Activated CD8-positive, alpha-beta memory T cell treated with anti-CD3 and anti-CD28 coated beads, Interleukin-2, amount 50 U/mL, for 24 hours (primary cell): Measurements from ENCODE around the gene UBE2V1.
"Not testable (repeated sequence)": the region's sequence is repeated elsewhere in the genome, so short reads cannot be mapped to it uniquely, and the experiment has no call there.

Experiments used
- DNase-seq: peaks from one replicate; pipeline ENCODE4 v3.0.0-alpha.2; 2020; ENCODE audit errors: extremely low read depth

The UBE2V1 gene

GRCh38 chr20:50137702-50138101 lies 24.8 kb upstream of the UBE2V1 start:
- not testable (repeated sequence) for DNase-seq

- DNase-seq, result no peak
Observed at GRCh38 chr20:50136822-50137599, 24.1 kb upstream of the UBE2V1 start.

GRCh38 chr20:50135157-50135556 lies 22.2 kb upstream of the UBE2V1 start:
- DNase-seq, result not testable (repeated sequence)

- DNase-seq, result no peak
Observed at GRCh38 chr20:50133474-50134217, 20.7 kb upstream of the UBE2V1 start.

- DNase-seq, result no peak
Observed at GRCh38 chr20:50133041-50133440, 20.1 kb upstream of the UBE2V1 start.

GRCh38 chr20:50130995-50131394 lies 18.0 kb upstream of the UBE2V1 start:
- DNase-seq, result no peak

GRCh38 chr20:50130356-50130723 lies 17.4 kb upstream of the UBE2V1 start:
- no peak for DNase-seq

- DNase-seq, result no peak
Observed at GRCh38 chr20:50129662-50130355, 16.9 kb upstream of the UBE2V1 start.

GRCh38 chr20:50128520-50128905 lies 15.6 kb upstream of the UBE2V1 start:
- no peak for DNase-seq

GRCh38 chr20:50127587-50128519 lies 14.9 kb upstream of the UBE2V1 start:
- DNase-seq, result no peak

- DNase-seq, result no peak
Observed at GRCh38 chr20:50126662-50127061, 13.7 kb upstream of the UBE2V1 start.

GRCh38 chr20:50125279-50125678 lies 12.3 kb upstream of the UBE2V1 start:
- DNase-seq, result no peak

GRCh38 chr20:50124496-50124895 lies 11.5 kb upstream of the UBE2V1 start:
- no peak for DNase-seq

GRCh38 chr20:50123418-50123817 lies 10.5 kb upstream of the UBE2V1 start:
- DNase-seq, result no peak

GRCh38 chr20:50122763-50123162 lies 9.8 kb upstream of the UBE2V1 start:
- no peak for DNase-seq

- no peak for DNase-seq
Observed at GRCh38 chr20:50121858-50122271, 8.9 kb upstream of the UBE2V1 start.

- DNase-seq, result no peak
Observed at GRCh38 chr20:50120935-50121693, 8.2 kb upstream of the UBE2V1 start.

GRCh38 chr20:50118203-50118602 lies 5.3 kb upstream of the UBE2V1 start:
- DNase-seq, result no peak

GRCh38 chr20:50116368-50116999 lies 3.5 kb upstream of the UBE2V1 start:
- DNase-seq, result no peak
